Activated T-helper 2 cell treated with anti-CD3 and anti-CD28 coated beads, Interferon-gamma antibody, Interleukin-2, Interleukin-4, amounts not matched to agents 10 μg/mL and 5 μg/mL and 100 μg/mL, durations not matched to agents 14 hours and 24 hours and 36 hours (primary cell): Measurements from ENCODE around the gene CTIF. TPM values are rescaled to one million over a fixed set of nuclear protein-coding genes. Genes with fewer than 3 reads are reported as not detected.

Experiments
- DNase-seq: peaks from one replicate; pipeline ENCODE4 v3.0.0; 2021; ENCODE audit warnings: low spot score
- H3K27ac Mint-ChIP-seq: one replicate; pipeline ENCODE4 v1.8.0; 2021; ENCODE audit warnings: mixed read lengths
- H3K27me3 Mint-ChIP-seq: one replicate; pipeline ENCODE4 v1.8.0; 2021; ENCODE audit warnings: low read depth, mixed read lengths
- H3K36me3 Mint-ChIP-seq: one replicate; pipeline ENCODE4 v1.8.0; 2021; ENCODE audit warnings: low read depth, mixed read lengths
- H3K4me1 Mint-ChIP-seq: one replicate; pipeline ENCODE4 v1.8.0; 2021; ENCODE audit warnings: low read depth, mixed read lengths
- H3K4me3 Mint-ChIP-seq: one replicate; pipeline ENCODE4 v1.8.0; 2021; ENCODE audit warnings: low read depth, mild to moderate bottlenecking, moderate library complexity, mixed read lengths
- H3K9me3 Mint-ChIP-seq: one replicate; pipeline ENCODE4 v1.8.0; 2021; ENCODE audit warnings: mixed read lengths
- intact Hi-C: fragments of 100-400 bp; cut with micrococcal nuclease; formaldehyde crosslinking; loops from one replicate; pipeline ENCODE4 v1.15.1; 2023
- total RNA-seq: library from RNA; stranded (reverse); gene quantifications from 2 replicates; pipeline ENCODE4 v1.2.3, GENCODE V29; 2022

Gene CTIF
- total RNA-seq, 1 donor from 2014 or later = 7.0 TPM

GRCh38 chr18:48750485-48751175, 211.8 kb downstream of the CTIF start:
- Mint-ChIP-seq H3K4me3 (no peak overlapping the region), H3K27ac (no peak overlapping the region), H3K4me1 (no peaks in the 10 kb centered on the region), H3K9me3 (no peaks in the 10 kb centered on the region), H3K36me3 (no peaks in the 10 kb centered on the region), H3K27me3 (peaks cover 2% of the 10 kb centered on the region)
- intact Hi-C loops = no loop called here
- no peak for DNase-seq

- Mint-ChIP-seq H3K27me3 (no peaks in the 10 kb centered on the region), H3K4me3 (no peak overlapping the region), H3K9me3 (no peaks in the 10 kb centered on the region), H3K36me3 (no peaks in the 10 kb centered on the region), H3K27ac (no peak overlapping the region), H3K4me1 (no peaks in the 10 kb centered on the region)
- no peak for DNase-seq
- intact Hi-C loops = no loop called here
Observed at GRCh38 chr18:48751727-48752468, 213.1 kb downstream of the CTIF start.

GRCh38 chr18:48752478-48752877, 213.6 kb downstream of the CTIF start:
- no peaks in the 10 kb centered on the region for H3K36me3 Mint-ChIP-seq
- intact Hi-C loops = no loop called here
- H3K4me3 Mint-ChIP-seq = no peak overlapping the region
- H3K9me3 Mint-ChIP-seq = no peaks in the 10 kb centered on the region
- no peak overlapping the region for H3K27ac Mint-ChIP-seq
- no peaks in the 10 kb centered on the region for H3K4me1 Mint-ChIP-seq
- no peaks in the 10 kb centered on the region for H3K27me3 Mint-ChIP-seq
- DNase-seq = no peak

- no peak overlapping the region for H3K27ac Mint-ChIP-seq
- H3K4me3 Mint-ChIP-seq = no peak overlapping the region
- H3K9me3 Mint-ChIP-seq = no peaks in the 10 kb centered on the region
- no peaks in the 10 kb centered on the region for H3K27me3 Mint-ChIP-seq
- H3K4me1 Mint-ChIP-seq = no peaks in the 10 kb centered on the region
- intact Hi-C loops = no loop called here
- H3K36me3 Mint-ChIP-seq = no peaks in the 10 kb centered on the region
- no peak for DNase-seq
Observed at GRCh38 chr18:48752928-48753327, 214.1 kb downstream of the CTIF start.

- H3K36me3 Mint-ChIP-seq = no peaks in the 10 kb centered on the region
Observed at GRCh38 chr18:48753691-48754090, 214.9 kb downstream of the CTIF start.

GRCh38 chr18:48754559-48754958, 215.7 kb downstream of the CTIF start:
- H3K4me1 Mint-ChIP-seq = no peaks in the 10 kb centered on the region
- H3K36me3 Mint-ChIP-seq = no peaks in the 10 kb centered on the region
- no peak overlapping the region for H3K4me3 Mint-ChIP-seq
- intact Hi-C loops = no loop called here
- no peaks in the 10 kb centered on the region for H3K9me3 Mint-ChIP-seq
- no peak for DNase-seq
- H3K27ac Mint-ChIP-seq = no peak overlapping the region
- H3K27me3 Mint-ChIP-seq = no peaks in the 10 kb centered on the region

More at GRCh38 chr18:48753691-48754090, 214.9 kb downstream of the CTIF start:
- intact Hi-C loops = no loop called here
- DNase-seq = no peak
- no peaks in the 10 kb centered on the region for H3K27me3 Mint-ChIP-seq
- H3K9me3 Mint-ChIP-seq = no peaks in the 10 kb centered on the region
- no peak overlapping the region for H3K4me3 Mint-ChIP-seq
- no peaks in the 10 kb centered on the region for H3K4me1 Mint-ChIP-seq
- no peak overlapping the region for H3K27ac Mint-ChIP-seq

GRCh38 chr18:48754993-48755473, 216.2 kb downstream of the CTIF start:
- intact Hi-C loops = no loop called here
- no peak for DNase-seq
- H3K27me3 Mint-ChIP-seq = no peaks in the 10 kb centered on the region
- no peak overlapping the region for H3K4me3 Mint-ChIP-seq
- H3K27ac Mint-ChIP-seq = no peak overlapping the region
- H3K9me3 Mint-ChIP-seq = no peaks in the 10 kb centered on the region
- no peaks in the 10 kb centered on the region for H3K36me3 Mint-ChIP-seq
- no peaks in the 10 kb centered on the region for H3K4me1 Mint-ChIP-seq

- Mint-ChIP-seq H3K27ac (no peak overlapping the region), H3K4me3 (no peak overlapping the region), H3K4me1 (no peaks in the 10 kb centered on the region), H3K27me3 (no peaks in the 10 kb centered on the region), H3K9me3 (no peaks in the 10 kb centered on the region), H3K36me3 (no peaks in the 10 kb centered on the region)
- no peak for DNase-seq
- intact Hi-C loops = no loop called here
Observed at GRCh38 chr18:48756511-48757226, 217.8 kb downstream of the CTIF start.

GRCh38 chr18:48757367-48757766, 218.5 kb downstream of the CTIF start:
- no peak for DNase-seq
- H3K4me1 Mint-ChIP-seq = no peaks in the 10 kb centered on the region
- no peaks in the 10 kb centered on the region for H3K27me3 Mint-ChIP-seq
- H3K9me3 Mint-ChIP-seq = no peaks in the 10 kb centered on the region
- H3K4me3 Mint-ChIP-seq = no peak overlapping the region
- intact Hi-C loops = no loop called here
- H3K27ac Mint-ChIP-seq = no peak overlapping the region
- no peaks in the 10 kb centered on the region for H3K36me3 Mint-ChIP-seq

GRCh38 chr18:48757906-48758305, 219.1 kb downstream of the CTIF start:
- Mint-ChIP-seq H3K4me3 (no peak overlapping the region), H3K36me3 (no peaks in the 10 kb centered on the region), H3K9me3 (no peaks in the 10 kb centered on the region), H3K4me1 (no peaks in the 10 kb centered on the region), H3K27ac (no peak overlapping the region), H3K27me3 (no peaks in the 10 kb centered on the region)
- DNase-seq = no peak
- intact Hi-C loops = no loop called here

GRCh38 chr18:48761582-48761981, 222.8 kb downstream of the CTIF start:
- no peak overlapping the region for H3K4me3 Mint-ChIP-seq
- DNase-seq = no peak
- H3K9me3 Mint-ChIP-seq = no peaks in the 10 kb centered on the region
- H3K36me3 Mint-ChIP-seq = no peaks in the 10 kb centered on the region
- intact Hi-C loops = no loop called here
- H3K4me1 Mint-ChIP-seq = no peaks in the 10 kb centered on the region
- no peaks in the 10 kb centered on the region for H3K27me3 Mint-ChIP-seq
- no peak overlapping the region for H3K27ac Mint-ChIP-seq

GRCh38 chr18:48762022-48762421, 223.2 kb downstream of the CTIF start:
- Mint-ChIP-seq H3K27me3 (no peaks in the 10 kb centered on the region), H3K9me3 (no peaks in the 10 kb centered on the region), H3K36me3 (no peaks in the 10 kb centered on the region), H3K4me3 (no peak overlapping the region), H3K27ac (no peak overlapping the region), H3K4me1 (no peaks in the 10 kb centered on the region)
- intact Hi-C loops = no loop called here
- no peak for DNase-seq
